A172 (cell line): Measurements from ENCODE around the gene IFNL1. TPM values are rescaled to one million over a fixed set of nuclear protein-coding genes. Genes with fewer than 3 reads are reported as not detected.

Experiments used
- DNase-seq: peaks from one replicate; pipeline ENCODE4 v3.0.0-alpha.2; 2015; ENCODE audit warnings: low spot score
- total RNA-seq: library from RNA; depleted of rRNA; stranded (reverse); fragments of >200 nt; shearing (Covaris generic); gene quantifications from 2 replicates; pipeline ENCODE4 v1.2.3, GENCODE V29; 2014

Gene IFNL1
- total RNA-seq, 1 experiment from 2014 or later: not detected

DNA sequence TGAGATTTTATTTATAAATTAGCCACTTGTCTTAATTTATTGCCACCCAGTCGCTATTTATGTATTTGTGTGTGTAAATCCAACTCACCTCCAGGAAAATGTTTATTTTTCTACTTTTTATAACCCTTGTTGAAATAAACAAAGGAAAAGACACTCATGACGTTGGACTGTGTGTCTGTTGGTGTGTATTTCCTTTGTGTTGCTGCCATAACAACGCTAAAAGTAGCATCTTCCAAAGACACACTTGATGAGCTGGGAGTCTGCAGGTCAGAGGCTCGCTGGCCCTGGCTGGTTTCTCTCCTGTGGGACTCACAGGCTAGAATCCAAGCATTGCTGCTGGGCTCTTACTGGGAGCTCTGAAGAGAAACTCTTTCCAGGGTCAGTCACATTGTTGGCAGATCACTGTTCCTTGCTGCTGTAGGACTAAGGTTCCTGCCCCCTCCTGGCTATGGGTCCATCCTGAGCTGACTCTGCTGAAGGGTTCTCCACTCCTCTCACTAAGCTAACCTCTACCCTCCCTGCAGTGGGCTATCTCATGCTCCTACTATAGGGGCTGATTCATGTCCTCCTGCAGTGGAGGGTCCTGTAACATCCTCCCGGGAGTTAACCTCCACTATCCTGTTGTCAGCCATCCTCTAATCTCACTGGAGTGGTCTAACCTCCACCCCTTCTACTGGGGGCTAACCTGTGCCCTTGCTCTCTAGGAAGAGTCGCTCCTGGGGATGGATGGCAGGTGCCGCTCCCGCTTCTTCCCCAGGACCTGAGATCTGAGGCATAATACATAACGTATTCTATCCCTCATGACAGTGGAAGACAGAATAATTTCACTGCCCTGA lies 26.0 kb upstream of the IFNL1 start:
- DNase-seq: no peak

DNA sequence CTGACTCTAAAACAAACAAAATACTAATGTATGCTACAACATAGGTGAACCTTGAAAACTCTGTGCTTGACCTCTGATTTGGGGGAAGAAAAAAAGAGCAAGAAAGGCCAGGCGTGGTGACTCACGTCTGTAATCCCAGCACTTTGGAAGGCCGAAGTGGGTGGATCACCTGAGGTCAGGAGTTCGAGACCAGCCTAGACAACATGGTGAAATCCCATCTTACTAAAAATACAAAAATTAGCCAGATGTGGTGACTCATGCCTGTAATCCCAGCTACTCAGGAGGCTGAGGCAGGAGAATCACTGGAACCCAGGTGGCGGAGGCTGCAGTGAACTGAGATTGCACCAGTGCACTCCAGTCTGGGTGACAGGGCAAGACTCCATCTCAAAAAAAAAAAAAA lies 22.3 kb upstream of the IFNL1 start:
- peak; percentile 7 for DNase-seq

DNA sequence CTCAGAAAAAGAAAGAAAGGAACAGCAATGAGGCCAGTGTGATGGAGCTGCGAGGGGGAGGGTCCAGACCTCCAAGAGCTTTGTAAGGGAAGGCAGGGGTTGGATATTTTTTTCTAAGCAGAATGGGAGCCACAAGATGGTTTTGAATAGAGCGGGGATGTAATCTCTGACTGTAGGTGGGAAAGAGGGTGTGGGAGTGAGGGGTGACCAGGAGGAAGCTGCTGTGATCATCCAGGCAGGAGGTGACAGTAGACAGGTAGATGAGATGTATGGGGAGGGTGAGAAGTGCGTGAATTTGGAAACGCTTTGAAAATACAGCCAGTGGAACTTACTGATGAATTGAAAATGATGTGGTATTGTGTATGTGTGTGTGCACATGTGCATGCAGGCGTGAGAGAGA lies 20.6 kb upstream of the IFNL1 start:
- no peak for DNase-seq

DNA sequence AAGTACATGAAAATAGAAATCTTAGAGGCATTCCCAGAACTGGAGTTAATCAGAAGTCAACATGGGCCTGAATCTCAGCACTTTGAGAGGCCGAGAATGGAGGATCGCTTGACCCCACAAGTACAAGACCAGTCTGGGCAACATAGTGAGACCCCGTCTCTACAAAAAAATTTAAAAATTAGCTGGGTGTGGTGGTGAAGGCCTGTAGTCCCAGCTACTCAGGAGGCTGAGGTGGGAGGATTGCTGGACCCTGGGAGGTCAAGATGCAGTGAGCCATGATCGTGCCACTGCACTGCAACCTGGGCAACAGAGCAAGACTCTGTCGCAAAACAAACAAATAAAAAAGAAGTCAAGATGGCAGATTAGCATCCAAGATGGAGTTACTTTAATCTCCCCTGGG lies 19.5 kb upstream of the IFNL1 start:
- DNase-seq: no peak

DNA sequence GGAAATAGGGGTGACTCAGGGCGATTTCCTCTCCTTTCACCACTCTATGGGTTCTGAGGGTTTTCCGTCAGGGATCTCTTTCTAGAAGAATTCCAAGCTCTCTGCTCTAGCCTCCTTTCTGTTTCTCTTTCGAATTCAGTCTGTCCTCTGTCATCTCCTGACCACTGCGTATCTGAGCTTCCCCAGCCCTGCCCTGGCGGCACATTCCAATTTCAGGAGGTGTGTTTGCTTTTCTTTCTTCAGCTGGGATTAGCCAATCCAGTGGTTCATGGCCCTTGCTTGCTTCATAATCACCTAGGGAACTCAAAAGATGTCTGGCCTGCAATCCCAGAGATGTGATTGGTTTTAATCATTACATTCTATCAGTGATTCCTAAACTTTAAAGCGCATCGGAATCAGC lies 18.6 kb upstream of the IFNL1 start:
- DNase-seq: no peak

DNA sequence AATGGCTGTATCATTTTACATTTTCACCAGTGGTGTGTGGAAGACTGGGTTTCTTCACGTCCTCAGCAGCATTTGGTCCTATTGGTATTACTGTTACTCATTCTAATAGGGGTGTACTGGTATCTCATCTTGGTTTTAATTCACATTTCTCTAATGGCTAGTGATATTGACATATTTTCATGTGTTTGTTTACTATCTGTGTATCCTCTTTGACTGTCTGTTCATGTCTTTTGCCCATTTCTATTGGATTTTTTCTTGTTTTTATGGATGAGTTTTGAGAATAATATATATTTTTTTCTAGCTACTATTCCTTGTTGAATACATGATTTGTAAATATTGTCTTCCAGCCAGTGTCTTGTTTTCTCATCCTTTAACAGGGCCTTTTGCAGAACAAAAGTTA lies 14.2 kb upstream of the IFNL1 start:
- no peak for DNase-seq

DNA sequence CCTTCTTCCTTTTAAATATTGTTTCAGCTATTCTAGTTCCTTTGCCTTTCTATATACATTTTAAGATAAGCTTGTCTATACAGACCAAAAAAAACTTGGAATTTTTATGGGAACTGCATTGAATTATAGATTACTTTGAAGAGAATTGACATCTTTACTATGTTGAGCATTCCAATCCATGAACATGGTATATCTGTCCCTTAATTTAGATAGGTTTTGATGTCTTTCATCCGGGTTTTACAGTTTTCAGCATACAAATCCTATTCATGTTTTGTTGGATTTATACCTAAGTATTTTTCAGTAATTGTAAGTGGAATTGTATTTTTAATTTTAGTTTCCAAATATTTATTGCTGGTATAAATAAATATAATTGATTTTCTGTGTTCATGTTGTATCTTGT lies 12.2 kb upstream of the IFNL1 start:
- no peak for DNase-seq

DNA sequence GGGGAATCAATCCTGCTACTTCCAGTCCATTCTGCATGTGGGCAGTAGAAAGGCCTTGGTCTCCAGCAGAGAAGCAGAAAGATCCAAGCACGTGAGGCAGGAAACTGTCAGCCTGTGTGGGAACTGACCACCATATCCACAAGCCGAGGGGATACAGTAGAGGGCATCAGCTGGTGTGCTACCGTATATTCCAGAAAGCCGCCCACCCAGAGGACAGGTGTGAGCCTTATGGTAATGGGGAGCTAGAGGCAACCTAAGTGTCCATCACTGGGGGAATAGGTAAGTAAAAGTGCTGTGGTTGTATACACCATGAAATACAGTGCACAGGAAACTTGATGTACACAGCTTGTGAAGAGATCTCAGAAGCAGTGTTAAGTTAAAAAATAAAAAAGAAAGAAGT lies 2.8 kb upstream of the IFNL1 start:
- no peak for DNase-seq

DNA sequence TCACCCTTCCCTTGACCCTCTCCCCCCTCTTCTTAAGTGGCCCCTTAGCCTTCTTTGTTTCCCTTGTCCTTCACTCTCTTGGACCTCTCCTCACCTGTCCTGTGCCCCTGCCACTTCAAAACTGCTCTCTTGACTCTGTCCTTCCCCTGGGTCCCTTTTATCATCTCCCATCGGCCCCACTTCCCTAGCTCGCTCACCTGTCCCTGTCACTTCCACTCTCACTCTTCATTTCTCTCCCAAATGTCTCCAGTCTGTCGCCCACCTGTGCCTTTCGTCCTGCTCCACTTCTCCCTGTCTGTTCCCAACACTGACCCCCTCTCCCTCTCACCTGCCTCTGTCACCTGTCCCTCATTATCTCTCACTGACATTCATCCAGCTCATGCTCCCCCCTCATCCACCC lies 699 bp downstream of the IFNL1 start:
- no peak for DNase-seq

DNA sequence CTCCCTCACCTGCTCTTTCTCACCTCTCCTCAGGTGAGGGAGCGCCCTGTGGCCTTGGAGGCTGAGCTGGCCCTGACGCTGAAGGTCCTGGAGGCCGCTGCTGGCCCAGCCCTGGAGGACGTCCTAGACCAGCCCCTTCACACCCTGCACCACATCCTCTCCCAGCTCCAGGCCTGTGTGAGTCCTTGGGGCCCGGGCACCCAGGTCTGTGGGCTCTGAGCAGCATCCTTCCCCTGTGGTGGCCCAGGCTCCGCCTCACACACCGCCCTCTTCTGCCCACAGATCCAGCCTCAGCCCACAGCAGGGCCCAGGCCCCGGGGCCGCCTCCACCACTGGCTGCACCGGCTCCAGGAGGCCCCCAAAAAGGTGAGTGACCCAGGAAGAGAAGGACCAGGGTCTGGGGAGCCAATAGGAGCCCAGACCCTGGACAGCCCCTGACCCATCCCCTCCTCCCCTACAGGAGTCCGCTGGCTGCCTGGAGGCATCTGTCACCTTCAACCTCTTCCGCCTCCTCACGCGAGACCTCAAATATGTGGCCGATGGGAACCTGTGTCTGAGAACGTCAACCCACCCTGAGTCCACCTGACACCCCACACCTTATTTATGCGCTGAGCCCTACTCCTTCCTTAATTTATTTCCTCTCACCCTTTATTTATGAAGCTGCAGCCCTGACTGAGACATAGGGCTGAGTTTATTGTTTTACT lies 1.9 kb downstream of the IFNL1 start:
- DNase-seq: no peak

DNA sequence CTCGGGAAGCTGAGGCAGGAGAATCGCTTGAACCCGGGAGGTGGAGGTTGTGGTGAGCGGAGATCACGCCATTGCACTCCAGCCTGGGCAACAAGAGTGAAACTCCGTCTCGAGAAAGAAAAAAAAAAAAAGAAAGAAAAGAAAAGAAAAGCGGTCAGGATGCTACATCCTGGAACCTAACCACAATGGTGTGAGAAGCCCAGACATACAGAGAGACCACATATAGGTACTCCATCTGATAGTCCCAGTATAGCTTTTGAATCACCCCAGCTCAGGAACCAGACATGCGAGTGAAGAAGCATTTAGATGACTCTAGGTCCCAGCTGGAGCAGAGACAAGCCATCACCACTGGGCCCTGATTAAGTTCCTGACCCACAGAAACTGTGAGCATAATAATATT lies 3.2 kb downstream of the IFNL1 start:
- no peak for DNase-seq

DNA sequence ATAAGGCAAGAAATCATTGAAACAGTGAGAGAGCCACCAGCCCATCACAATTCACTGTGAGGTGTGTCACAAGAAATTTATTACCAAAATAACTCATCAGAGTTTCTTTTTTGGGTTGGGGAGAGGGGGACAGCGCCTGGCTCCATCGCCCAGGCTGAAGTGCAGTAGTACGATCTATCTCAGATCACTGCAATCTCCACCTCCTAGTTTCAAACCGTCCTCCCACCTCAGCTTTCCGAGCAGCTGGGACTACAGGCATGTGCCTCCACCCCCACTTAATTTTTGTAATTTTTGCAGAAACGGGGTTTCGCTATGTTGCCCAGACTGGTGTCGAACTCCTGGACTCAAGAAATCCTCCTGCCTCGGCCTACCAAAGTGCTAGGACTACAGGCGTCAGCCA lies 3.6 kb downstream of the IFNL1 start:
- DNase-seq: no peak

DNA sequence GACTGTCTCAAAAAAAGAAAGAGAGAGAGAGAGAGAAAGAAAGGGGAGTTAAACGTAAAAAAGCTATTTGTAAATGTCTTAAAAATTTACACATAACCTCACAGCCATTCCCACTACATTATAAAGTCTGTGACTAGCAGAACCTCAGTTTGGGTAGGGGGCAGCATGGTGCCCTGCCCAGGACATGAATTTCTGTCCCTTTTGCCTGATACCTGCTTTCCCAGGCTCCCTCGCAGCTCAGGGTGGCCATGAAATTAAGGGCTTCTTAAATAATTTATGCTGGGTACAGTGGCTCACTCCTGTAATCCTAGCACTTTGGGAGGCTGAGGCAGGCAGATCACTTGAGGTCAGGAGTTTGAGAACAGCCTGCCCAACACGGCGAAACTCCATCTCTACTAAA lies 4.8 kb downstream of the IFNL1 start:
- no peak for DNase-seq

DNA sequence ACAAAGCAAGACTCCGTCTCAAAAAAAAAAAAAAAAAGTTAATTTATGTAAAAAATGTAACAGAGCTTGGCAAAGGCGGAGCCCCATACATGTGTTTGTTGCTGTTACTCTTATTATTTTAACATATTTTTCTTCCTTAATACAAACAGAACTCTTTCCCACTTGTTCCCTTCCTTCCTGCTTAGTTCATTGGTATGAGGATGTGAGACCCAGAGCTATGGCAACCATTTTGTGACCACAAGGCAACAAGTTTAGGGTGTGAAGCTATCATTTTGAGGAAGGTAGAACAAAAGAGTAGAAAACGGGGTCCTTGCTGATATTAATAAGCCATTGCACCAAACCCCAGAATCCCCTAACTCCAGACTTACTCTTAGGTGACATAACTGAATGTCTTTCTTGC lies 5.4 kb downstream of the IFNL1 start:
- no peak for DNase-seq

DNA sequence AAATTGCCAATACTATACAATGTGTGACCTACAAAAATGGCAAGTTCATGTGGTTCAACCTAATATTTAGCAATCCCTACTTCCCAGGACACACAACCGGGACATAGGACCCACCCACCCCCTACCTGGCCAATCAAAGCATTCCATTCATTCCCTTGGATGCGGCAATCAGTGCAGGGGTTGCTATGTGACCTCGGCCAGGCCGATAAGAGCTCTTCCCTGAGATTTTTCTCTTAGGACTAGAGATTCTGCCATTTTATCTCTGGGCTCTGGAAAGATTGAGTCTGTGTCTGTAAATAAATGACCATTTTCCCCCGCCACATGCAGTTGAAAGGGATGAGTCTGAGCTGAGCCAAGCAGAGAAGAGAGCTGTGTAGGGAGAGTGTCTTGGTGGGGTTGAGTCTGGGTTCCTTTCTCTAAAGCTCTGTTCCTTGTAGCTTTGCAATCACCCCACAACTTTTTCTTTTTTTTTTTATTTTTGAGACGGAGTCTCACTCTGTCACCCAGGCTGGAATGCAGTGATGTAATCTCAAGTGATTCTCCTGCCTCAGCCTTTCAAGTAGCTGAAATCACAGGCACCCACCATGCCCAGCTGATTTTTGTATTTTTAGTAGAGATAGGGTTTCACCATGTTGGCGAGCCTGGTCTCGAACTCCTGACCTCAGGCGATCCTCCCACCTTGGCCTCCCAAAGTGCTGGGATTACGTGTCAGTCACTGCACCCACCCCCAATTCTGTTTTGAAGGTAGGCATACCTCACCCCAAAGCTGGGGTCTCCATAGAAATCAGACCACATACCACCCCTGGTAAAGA lies 7.4 kb downstream of the IFNL1 start:
- peak; percentile 18 for DNase-seq

DNA sequence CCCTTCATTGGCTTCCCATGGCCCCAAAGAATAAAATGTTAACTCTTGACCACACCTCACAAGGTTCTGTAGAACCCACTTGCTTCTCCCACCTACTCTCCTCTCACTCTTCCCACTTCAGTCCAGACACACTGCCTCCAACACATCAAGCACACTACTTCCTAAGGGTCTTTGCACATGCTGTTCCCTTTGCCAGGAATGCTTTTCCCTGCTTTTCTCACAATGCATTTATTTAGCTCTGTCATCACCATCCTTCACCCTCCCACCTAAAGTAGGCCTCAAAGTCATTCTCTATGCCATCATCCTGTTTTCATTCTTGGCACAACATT lies 7.9 kb downstream of the IFNL1 start:
- DNase-seq: no peak

DNA sequence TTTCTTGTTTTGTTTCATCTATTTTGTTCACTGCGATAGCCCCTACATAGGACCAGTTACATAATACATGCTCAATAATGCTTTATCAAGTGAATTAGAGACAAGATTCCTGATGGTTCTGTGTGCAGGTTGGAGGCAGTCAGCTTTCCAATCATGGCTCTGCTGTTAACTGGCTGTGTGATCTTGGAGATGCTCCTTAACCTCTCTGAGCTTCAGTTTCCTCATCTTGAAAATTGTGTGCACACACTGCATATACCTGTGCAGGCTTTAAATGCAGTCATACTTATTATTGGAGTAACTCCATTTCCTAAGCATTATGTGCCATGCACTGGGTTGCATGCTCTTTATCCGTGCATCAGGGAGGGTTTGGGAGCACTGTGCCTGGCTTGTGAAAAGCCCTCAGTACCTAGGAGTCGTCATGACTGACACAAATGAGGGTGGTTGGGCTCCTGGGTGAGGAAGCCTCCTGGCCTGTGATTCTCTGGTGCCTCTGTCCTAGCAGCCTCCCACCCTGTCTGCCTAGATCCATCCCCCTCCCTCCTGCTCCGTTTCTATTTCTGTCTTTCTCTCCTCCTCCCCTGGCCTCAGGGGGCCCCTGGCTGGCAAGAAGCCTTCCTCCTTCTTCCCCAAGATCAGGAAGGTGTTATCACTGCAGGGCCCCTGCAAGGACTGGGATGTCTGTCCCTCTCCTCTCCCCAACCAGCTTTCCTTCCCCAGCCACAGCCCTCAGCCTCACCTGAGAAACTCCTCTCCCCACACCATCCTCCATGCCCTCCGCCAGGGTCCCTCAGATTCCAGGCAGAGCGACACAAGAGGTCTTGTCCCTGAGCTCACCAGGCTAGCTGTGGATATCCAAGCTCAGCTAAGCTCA lies 8.7 kb downstream of the IFNL1 start:
- no peak for DNase-seq

DNA sequence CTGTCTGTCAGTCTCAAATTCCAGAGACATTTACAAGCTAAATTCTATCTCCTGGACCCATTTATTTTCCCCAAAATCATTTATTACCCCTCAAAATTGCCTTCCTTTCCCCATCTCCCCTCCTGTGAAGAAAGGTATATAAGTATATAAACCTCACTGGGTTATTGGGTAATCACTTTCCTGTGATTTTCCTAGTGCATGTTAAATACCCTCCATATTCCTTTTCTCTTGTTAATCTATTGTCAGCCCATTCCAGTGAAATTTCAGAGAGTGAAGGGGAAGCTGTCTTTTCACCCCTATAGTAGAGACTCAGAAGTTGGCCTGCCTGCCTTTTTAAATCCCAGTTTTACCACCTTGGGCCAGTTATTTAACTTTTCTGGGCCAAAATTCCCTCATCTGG lies 9.9 kb downstream of the IFNL1 start:
- DNase-seq: no peak

DNA sequence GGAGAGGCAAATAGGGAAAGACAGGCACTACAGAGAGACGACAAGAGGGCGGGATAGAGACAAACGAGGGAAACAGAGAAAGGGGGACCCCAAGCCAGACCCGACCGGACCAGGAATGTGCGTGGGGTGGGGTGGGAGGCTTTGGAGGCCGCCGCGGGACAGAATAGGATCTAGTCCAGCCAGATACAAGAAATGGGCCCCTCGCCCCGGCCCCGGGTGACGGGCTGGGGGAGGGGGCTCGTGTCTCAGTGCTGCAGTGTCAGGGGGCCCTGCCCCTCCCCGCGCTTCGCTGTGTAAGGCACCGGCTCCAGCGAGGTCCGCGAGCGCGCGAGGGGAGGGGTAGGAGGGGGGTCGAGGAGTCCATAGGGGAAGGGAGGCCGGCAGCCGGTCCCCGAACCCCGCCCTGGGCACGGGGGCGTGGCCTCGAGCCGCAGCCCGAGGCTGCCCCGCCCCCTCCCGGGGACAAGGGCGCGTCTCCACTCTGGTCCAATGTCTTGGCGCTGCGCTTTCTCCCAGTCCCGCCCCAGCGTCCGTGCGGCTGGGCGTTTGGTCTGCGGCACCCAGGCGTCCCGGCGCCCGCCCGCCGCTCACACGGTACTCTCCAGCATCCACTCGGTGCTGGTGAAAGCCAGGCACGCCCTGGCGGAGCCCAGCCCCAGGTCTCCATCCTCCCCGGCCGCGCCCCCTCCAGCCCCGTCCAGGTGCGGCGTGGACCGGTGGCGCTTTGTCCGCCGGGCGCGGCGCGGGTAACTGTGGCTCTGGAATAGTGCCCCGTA lies 11.0 kb downstream of the IFNL1 start:
- no peak for DNase-seq

DNA sequence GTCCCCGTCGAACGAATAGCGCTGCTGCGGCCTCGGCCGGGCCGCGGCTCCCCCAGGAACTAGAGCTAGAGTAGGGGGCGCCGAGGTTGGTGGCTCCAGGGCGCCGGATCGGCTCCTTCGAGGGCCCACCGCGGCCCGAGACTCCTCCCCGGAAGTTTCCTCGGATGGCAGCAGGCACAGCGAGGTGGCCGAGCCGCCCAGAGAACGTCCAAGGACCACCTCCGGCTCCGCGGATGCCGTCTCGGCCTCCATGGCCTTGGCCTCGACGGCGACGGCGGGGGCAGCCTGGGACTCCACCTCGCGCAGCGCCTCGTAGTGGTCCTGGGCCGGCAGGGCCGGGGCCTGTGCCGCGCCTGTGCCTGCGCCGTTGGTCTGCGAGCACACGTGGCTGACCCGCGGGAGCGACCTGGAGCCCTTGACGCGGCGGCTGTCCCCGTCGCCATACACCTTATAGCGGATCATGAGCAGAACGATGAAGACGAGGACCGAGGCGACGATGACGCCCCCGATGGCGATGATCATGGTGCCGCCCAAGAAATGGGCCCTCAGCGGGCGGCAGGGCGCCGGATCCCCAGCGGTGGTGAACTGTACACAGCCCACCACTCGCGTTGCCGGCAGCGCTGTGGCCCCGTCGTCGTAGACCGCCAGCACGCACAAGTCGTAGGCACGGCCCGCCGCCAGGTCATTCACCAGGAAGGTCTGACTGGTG lies 11.8 kb downstream of the IFNL1 start:
- DNase-seq: no peak
